HG03354 (cell line): ENCODE measurements around the gene METTL3.
"Not testable (repeated sequence)": the region's sequence is repeated elsewhere in the genome, so short reads cannot be mapped to it uniquely, and the experiment has no call there.

Source experiments
- ATAC-seq: cut with Tn5 transposase; IDR thresholded peaks from one replicate; pipeline ENCODE4 v1.9.1; 2021; ENCODE audit warnings: mild to moderate bottlenecking; ENCODE audit not compliant: unreplicated experiment, poor library complexity, severe bottlenecking

Gene METTL3

GRCh38 chr14:21510735-21511657, at the start of gene METTL3:
METTL3 (minus strand) TSS chr14:21511340; CDS start chr14:21511223, 117 bp downstream.
- peak; percentile 98 for ATAC-seq

- no peak for ATAC-seq
These were observed 47.6 kb upstream of the METTL3 start for GRCh38 chr14:21558703-21559170.

GRCh38 chr14:21557084-21557901, 46.2 kb upstream of the METTL3 start:
- peak; percentile 65 for ATAC-seq

- ATAC-seq, result no peak
These were observed 45.4 kb upstream of the METTL3 start for GRCh38 chr14:21556378-21557083.

- ATAC-seq, result no peak
These were observed 42.1 kb upstream of the METTL3 start for GRCh38 chr14:21553266-21553665.

GRCh38 chr14:21544588-21544987, 33.4 kb upstream of the METTL3 start:
- ATAC-seq, result not testable (repeated sequence)

GRCh38 chr14:21543963-21544362, 32.8 kb upstream of the METTL3 start:
- no peak for ATAC-seq

GRCh38 chr14:21543521-21543960, 32.4 kb upstream of the METTL3 start:
- no peak for ATAC-seq

GRCh38 chr14:21541413-21542074, 30.4 kb upstream of the METTL3 start:
- ATAC-seq, result no peak

- no peak for ATAC-seq
These were observed 28.2 kb upstream of the METTL3 start for GRCh38 chr14:21539189-21539940.

GRCh38 chr14:21537090-21537424, 25.9 kb upstream of the METTL3 start:
- ATAC-seq, result no peak

- no peak for ATAC-seq
These were observed 25.4 kb upstream of the METTL3 start for GRCh38 chr14:21536418-21537089.

- ATAC-seq, result no peak
These were observed 24.6 kb upstream of the METTL3 start for GRCh38 chr14:21535545-21536417.

- no peak for ATAC-seq
These were observed 23.4 kb upstream of the METTL3 start for GRCh38 chr14:21534576-21534975.

GRCh38 chr14:21533294-21533693, 22.2 kb upstream of the METTL3 start:
- ATAC-seq, result no peak

- ATAC-seq, result no peak
These were observed 18.4 kb upstream of the METTL3 start for GRCh38 chr14:21529515-21529914.
